VCaP (cell line): ENCODE data around the gene DUSP1.

Experiments used
- H3K27ac ChIP-seq: fragments of 450-650 bp; 2 replicates; pipeline ENCODE4 v1.5.1; 2017
- TF ChIP-seq, protein P1 (sequence below): fragments of 450-650 bp; conservative IDR thresholded peaks from 2 replicates; pipeline ENCODE4 v1.5.1; 2017; ENCODE audit warnings: mild to moderate bottlenecking, moderate library complexity

DUSP1 gene

DNA sequence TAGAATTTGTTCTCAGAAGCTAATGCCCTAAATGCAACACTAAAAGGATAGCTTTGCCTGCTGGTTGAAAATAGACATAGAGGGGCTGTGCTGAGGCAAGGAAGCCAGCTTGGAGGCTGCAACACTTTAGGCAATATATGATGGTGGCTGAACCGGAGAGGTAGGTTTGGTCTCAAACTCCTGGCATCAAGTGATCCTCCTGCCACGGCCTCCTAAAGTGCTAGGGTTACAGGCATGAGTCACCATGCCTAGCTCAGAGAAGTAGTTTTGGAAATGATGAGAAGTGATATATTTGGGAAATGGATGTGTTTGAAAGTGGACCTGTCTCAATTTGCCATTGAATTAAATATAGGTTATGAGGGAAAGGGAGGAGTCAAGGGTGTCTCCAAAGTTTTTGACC, 10.0 kb downstream of the DUSP1 start:
- no peak overlapping the region for H3K27ac ChIP-seq
- TF ChIP-seq, protein P1, sequence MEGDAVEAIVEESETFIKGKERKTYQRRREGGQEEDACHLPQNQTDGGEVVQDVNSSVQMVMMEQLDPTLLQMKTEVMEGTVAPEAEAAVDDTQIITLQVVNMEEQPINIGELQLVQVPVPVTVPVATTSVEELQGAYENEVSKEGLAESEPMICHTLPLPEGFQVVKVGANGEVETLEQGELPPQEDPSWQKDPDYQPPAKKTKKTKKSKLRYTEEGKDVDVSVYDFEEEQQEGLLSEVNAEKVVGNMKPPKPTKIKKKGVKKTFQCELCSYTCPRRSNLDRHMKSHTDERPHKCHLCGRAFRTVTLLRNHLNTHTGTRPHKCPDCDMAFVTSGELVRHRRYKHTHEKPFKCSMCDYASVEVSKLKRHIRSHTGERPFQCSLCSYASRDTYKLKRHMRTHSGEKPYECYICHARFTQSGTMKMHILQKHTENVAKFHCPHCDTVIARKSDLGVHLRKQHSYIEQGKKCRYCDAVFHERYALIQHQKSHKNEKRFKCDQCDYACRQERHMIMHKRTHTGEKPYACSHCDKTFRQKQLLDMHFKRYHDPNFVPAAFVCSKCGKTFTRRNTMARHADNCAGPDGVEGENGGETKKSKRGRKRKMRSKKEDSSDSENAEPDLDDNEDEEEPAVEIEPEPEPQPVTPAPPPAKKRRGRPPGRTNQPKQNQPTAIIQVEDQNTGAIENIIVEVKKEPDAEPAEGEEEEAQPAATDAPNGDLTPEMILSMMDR: no peak

DNA sequence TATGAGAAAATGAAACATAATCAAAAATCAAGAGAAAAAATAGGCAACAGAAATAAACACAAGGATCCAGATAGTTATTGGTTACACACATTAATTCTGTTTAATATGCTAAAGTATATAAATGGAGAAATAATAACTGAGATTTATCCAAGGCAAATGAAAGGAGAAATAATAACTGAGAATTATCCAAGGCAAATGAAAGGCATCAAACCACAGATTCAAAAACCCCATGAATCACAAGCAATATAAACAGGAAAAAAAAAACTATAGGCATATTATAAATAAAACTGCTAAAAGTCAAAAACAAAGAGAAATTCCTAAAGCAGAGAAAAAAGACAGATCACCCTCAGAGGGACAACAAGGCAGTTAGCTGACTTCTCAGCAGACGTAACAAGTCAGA, 10.9 kb downstream of the DUSP1 start:
- TF ChIP-seq, protein P1: no peak
- H3K27ac ChIP-seq: no peak overlapping the region

DNA sequence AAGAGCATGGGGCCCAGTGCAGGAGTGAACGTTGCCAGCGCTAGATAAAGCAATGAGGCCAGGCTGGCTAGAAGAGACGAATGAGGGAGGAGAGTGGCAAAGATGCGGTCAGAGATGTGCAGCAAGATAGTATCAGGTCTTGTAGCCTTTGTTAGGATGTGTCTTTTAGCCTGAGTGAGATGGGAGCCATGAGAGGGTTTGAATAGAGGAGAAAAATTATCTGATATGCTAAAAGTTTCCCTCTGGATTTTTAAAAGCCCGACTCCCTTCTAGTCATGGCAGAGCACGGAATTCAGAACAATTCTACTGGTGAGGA, 12.2 kb downstream of the DUSP1 start:
- TF ChIP-seq, protein P1: no peak
- H3K27ac ChIP-seq: no peak overlapping the region

DNA sequence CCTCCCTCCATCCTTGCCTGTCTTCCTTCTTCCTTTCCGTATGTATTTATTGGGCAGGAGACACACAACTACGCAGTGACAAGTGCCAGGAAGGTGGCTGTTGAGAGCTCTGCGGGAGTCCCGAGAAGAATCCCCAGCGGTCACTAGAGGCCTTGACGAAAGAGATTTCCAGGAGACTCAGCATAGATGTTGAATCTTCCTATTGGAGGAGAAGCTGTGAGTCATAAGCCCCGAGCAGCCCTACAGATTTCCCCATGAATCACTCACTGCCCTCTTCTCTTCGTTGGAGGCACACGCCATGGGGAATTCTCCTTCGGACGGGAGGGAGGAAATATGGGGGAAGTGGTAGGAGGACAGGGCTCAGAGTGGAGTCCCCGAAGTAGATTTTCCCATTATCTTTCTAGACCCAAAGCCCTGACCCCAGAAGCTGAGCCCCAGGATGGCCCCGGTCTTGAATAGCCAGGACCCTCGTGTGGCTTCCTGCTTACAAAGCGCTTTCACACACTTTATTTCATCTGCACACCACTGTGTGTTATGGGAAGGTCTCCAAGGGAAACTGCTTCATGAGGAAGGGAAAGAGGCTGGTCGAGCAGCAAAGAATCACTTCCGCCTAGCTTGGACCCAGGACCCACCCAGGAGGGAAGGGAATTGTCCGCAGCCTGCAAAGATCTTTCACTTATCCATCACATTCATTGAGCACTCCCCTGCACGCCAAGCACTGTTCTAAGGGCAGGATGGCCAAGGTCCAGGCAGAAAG, 12.7 kb downstream of the DUSP1 start:
- TF ChIP-seq, protein P1: no peak
- H3K27ac ChIP-seq: no peak overlapping the region

DNA sequence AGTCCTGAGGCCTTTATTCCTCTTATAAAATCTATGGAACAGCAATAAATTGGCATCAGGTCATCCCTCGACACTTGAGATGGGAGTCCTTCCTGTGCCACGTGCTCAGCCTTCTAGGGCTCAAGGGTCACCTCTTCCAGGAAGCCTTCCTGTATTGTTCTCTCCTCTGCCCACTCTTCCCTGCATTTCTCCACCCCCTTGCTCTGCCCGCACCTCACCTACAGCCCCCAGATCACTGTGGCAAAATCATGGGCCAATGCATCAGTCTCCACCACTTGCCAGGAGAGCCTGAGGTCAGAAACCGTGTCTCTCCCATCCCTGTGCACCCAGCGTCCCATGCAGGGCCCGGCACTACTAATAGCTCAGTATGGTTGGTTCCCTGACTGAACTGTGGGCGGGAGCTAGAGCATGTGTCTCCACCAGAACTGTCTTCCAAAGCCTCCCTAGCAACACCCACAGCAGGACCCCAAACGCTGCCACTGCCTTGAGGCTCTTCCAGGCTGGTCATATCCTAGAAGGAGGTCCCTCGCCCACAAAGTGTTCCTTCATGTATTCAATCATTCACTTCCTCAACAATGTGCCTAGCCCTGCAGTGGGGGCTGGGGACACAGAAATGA, 13.5 kb downstream of the DUSP1 start:
- TF ChIP-seq, protein P1: no peak
- no peak overlapping the region for H3K27ac ChIP-seq

DNA sequence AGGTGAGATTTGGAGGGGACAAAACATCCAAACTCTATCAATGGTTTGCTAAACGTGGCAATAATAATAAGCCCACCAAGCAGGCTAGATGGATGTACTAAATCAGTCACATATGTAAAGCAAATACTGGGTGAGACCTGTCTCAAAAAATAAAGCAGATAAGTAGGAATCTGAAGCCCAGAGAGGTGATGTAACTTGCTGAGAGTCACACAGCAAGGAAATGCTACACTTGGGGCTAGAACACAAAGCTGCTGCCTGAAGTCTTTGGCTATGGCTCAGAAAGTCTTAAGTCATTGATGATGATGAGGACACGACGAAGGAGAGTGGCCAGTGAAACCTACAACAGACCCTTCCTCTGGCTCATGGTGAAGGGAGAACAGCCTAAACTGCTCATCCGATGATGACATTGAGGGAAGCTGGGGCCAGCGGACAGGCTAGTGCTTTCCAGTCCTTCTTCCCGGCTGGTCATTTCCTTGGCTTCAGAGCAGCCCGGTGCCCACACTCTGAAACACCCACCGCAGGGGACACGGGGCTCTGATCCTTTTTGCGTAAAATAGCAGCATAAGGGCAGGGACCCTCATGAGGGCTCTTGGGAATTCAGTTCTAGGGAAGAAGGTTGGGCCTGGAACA, 14.1 kb downstream of the DUSP1 start:
- H3K27ac ChIP-seq: no peak overlapping the region
- TF ChIP-seq, protein P1: no peak

DNA sequence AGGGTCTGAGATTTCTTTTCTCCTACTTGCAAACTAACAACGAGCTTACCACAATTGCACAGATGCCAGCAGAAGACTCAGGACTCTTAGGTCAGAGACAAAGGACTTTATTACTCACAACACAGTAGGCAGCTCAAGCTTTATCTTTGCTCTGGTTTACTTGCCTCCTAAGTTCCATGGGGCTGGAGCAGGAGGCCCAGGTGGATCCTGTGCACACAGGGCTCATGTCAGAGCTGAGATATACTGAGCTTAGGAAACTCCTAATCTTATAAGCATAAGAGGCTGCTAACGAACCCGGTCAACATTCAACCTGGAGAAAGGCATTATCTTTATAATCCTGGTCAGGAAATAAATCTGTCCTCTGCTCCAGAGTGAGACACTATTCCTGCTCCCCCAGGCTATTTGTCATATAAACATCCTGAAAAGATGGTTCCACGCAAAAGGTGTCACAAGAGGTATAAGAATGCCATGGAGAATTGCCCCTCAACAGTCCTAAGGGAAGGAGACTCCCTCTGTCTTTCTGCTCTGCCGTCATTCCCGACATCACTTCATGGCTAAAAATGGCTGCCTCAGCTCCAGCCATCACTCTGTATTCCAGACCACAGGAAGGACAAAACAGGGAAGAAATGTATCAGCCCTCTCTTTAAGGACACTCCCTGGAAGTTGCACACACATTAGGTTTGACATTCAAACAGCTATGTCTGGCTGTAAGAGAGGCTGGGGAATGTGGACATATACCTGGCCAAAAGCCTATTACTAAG, 16.2 kb downstream of the DUSP1 start:
- no peak overlapping the region for H3K27ac ChIP-seq
- TF ChIP-seq, protein P1: no peak
